H1 (cell line): ENCODE data around the gene RNF4. TPM values are rescaled to one million over a fixed set of nuclear protein-coding genes. Genes with fewer than 3 reads are reported as not detected.
A peak's percentile ranks its signal among the peaks of the same experiment; 100 is the strongest.

ENCODE experiments used
- ATF2 ChIP-seq: IDR thresholded peaks from 2 replicates; pipeline ENCODE4 v1.6.1; 2012; ENCODE audit warnings: low read length, inconsistent platforms
- CEBPB ChIP-seq: IDR thresholded peaks from 2 replicates; pipeline ENCODE4 v1.6.1; 2012; ENCODE audit warnings: low read depth, low read length
- CREB1 ChIP-seq: IDR thresholded peaks from 2 replicates; pipeline ENCODE4 v1.6.1; 2012; ENCODE audit warnings: inconsistent platforms
- E2F6 ChIP-seq: IDR thresholded peaks from 2 replicates; pipeline ENCODE4 v1.6.1; 2012; ENCODE audit warnings: inconsistent platforms
- FOSL1 ChIP-seq: IDR thresholded peaks from 2 replicates; pipeline ENCODE4 v1.6.1; 2011; ENCODE audit warnings: mild to moderate bottlenecking, low read depth, low read length, moderate library complexity; ENCODE audit not compliant: insufficient read depth
- GABPA ChIP-seq: IDR thresholded peaks from 2 replicates; pipeline ENCODE4 v1.6.1; 2011; ENCODE audit warnings: mild to moderate bottlenecking, low read length, moderate library complexity, borderline replicate concordance; ENCODE audit not compliant: insufficient read depth
- JUN ChIP-seq: IDR thresholded peaks from 2 replicates; pipeline ENCODE4 v1.6.1; 2011; ENCODE audit warnings: low read depth, mild to moderate bottlenecking, improper control_type of control experiment, low read length
- KDM4A ChIP-seq: IDR thresholded peaks from one replicate; pipeline ENCODE4 v1.7.1; 2012; ENCODE audit warnings: low read depth, mild to moderate bottlenecking, moderate library complexity, low read length, inconsistent platforms; ENCODE audit not compliant: severe bottlenecking
- KDM5A ChIP-seq: fragments of 200-600 bp; IDR thresholded peaks from 2 replicates; pipeline ENCODE4 v1.7.1; 2012; ENCODE audit warnings: mild to moderate bottlenecking, low read length, inconsistent platforms, mixed read lengths
- MAX ChIP-seq: IDR thresholded peaks from 2 replicates; pipeline ENCODE4 v1.6.1; 2012; ENCODE audit warnings: inconsistent platforms
- PHF8 ChIP-seq: fragments of 200-600 bp; sonication (generic); conservative IDR thresholded peaks from 2 replicates; pipeline ENCODE4 v1.7.1; 2012; ENCODE audit warnings: low read depth, mild to moderate bottlenecking, inconsistent platforms, low read length, moderate library complexity
- POLR2A ChIP-seq, 2 experiments: IDR thresholded peaks; 1 replicate in 1 of 2; 2 replicates in 1 of 2; pipeline ENCODE4 v1.6.1; 2011; ENCODE audit warnings: low read depth in 2 of 2, low read length in 2 of 2, mild to moderate bottlenecking in 2 of 2; ENCODE audit errors: control extremely low read depth in 1 of 2
- RBBP5 ChIP-seq: IDR thresholded peaks from 2 replicates; pipeline ENCODE4 v1.7.1; 2012; ENCODE audit warnings: low read depth, mild to moderate bottlenecking, inconsistent platforms, low read length, moderate library complexity, borderline replicate concordance
- RXRA ChIP-seq: IDR thresholded peaks from 2 replicates; pipeline ENCODE4 v1.6.1; 2011; ENCODE audit warnings: low read depth, mild to moderate bottlenecking, low read length, moderate library complexity; ENCODE audit not compliant: insufficient read depth
- SP1 ChIP-seq: IDR thresholded peaks from 2 replicates; pipeline ENCODE4 v1.6.1; 2011; ENCODE audit warnings: low read depth, low read length
- SP4 ChIP-seq: IDR thresholded peaks from 2 replicates; pipeline ENCODE4 v1.6.1; 2012; ENCODE audit warnings: low read length, inconsistent platforms
- SUZ12 ChIP-seq: fragments of 200-600 bp; sonication (generic); IDR thresholded peaks from 2 replicates; pipeline ENCODE4 v1.6.1; 2012; ENCODE audit warnings: mild to moderate bottlenecking, inconsistent platforms, low read length, moderate library complexity, mixed read lengths
- TAF7 ChIP-seq: optimal IDR thresholded peaks from 2 replicates; pipeline ENCODE3; 2011; ENCODE audit warnings: low read depth, mild to moderate bottlenecking, inconsistent platforms, low read length, moderate library complexity, borderline replicate concordance
- TBP ChIP-seq: IDR thresholded peaks from 2 replicates; pipeline ENCODE4 v1.6.1; 2011; ENCODE audit warnings: low read depth, low read length, improper control_type of control experiment
- polyA plus RNA-seq, 7 experiments: library from polyadenylated mRNA; depleted of rRNA in 3 of 7; stranded (reverse) in 5 of 7; unstranded in 2 of 7; fragments of >200 nt in 5 of 7; fragments of 200-250 nt in 2 of 7; gene quantifications; 1 replicate in 5 of 7; 2 replicates in 1 of 7; 4 replicates in 1 of 7; pipeline versions ENCODE4 v1.2.1 to v1.2.3, GENCODE V29; 2011 to 2013; ENCODE audit warnings: missing spikeins in 2 of 7, mixed read lengths in 2 of 7
- total RNA-seq: library from RNA; stranded (reverse); fragmentation: NEBNext Ultra II Directional; extraction: Animal tissue kit (Norgen Biotek cat#: 25700); gene quantifications from 2 replicates; pipeline ENCODE4 v1.2.1, GENCODE V29; 2021

RNF4 gene
- total and polyA plus RNA-seq, 2 of the 8 experiments (the other 6 are each of a cell fraction or from before 2014, with no cell fraction given), result 68.2 to 78.9 TPM

- TF ChIP-seq RBBP5, result 0 out of 2 replicates have a peak, but pooled peaks have one; percentile 19
- peak; percentile 73 for TF ChIP-seq KDM4A
- TF ChIP-seq PHF8, result peak; percentile 71
- TF ChIP-seq MAX, result peak; percentile 62
- TF ChIP-seq CREB1, result peak; percentile 71
- peak in 1 of 2 experiments; percentile 68; a peak in 1 of 3 replicates for TF ChIP-seq POLR2A (IDR thresholded peaks at IDR 0.05; ENCODE audit: control extremely low read depth in 1 of 2, low read depth in 2 of 2, low read length in 2 of 2)
- TF ChIP-seq GABPA, result peak; percentile 79; the same call in 1 of the 2 replicates
- TF ChIP-seq ATF2, result no peak
- no peak for TF ChIP-seq RXRA
- no peak for TF ChIP-seq SP4
- no peak for TF ChIP-seq FOSL1
- TF ChIP-seq E2F6, result no peak; the same call in 1 of the 2 replicates
- peak; percentile 60 for TF ChIP-seq TAF7
- TF ChIP-seq SP1, result peak; percentile 86
- TF ChIP-seq CEBPB, result no peak
- no peak for TF ChIP-seq KDM5A
- TF ChIP-seq TBP, result peak; percentile 76
- no peak for TF ChIP-seq JUN
- no peak for TF ChIP-seq SUZ12
These were observed at the start of gene RNF4 (continued) for GRCh38 chr4:2468456-2469191.
